A549 treated with DMSO at 1 μM for 4 hours (cell line): Measurements from ENCODE around the gene UGT1A8. TPM values are rescaled to one million over a fixed set of nuclear protein-coding genes. Genes with fewer than 3 reads are reported as not detected.

Experiments
- total RNA-seq: library from RNA; stranded (reverse); fragments of 200-300 nt; extraction: Qiagen RNA extraction; gene quantifications from 5 replicates; pipeline ENCODE4 v1.2.3, GENCODE V29; 2022; ENCODE audit warnings: low read depth

UGT1A8 gene
- 0.08 to 0.26 TPM in 2 of 5 replicates, not detected in the others for total RNA-seq

DNA sequence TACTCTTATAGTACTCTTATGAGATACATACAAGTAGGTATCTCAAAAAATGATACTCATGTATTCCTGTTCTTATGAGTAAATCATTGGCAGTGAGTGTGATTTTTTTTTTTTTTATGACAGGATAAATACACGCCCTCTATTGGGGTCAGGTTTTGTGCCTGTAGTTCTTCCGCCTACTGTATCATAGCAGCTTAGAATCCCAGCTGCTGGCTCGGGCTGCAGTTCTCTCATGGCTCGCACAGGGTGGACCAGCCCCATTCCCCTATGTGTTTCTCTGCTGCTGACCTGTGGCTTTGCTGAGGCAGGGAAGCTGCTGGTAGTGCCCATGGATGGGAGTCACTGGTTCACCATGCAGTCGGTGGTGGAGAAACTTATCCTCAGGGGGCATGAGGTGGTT is at the start of gene UGT1A8:
Gene UGT1A8 (plus strand): TSS at position 158 of the 400 bp plus-strand sequence. CDS start 75 bp downstream, at position 233.

GRCh38 chr2:233636306-233636705 is 18.9 kb downstream of the UGT1A8 start, which contains the start of gene UGT1A10:
Gene UGT1A10 (plus strand): TSS chr2:233636448. CDS start chr2:233636523, 75 bp downstream.

DNA sequence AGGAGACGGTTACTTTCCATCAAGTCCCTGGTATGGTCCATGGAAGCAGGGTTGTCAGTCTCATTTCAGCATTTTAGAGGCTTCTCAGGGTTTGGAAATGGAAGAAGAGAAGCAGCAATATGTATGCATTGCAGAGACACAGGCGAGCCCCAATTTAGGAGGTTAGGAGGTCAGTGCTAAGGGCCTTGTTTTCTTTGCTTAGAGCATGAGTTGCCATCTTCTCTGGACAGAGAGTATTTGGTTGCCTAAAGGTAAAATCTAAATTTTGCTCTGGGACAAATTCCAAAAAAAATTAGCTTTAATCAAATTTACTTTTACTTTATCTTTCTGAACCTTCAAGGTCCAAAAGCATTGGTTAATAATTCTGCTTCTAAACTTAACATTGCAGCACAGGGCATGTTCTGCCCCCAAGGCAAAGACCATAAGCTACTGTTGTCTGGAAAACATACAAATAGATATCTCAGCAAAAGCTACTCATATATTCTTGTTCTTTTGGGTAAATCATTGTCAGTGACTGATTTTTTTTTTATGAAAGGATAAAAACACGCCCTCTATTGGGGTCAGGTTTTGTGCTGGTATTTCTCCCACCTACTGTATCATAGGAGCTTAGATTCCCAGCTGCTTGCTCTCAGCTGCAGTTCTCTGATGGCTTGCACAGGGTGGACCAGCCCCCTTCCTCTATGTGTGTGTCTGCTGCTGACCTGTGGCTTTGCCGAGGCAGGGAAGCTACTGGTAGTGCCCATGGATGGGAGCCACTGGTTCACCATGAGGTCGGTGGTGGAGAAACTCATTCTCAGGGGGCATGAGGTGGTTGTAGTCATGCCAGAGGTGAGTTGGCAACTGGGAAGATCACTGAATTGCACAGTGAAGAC is 54.1 kb downstream of the UGT1A8 start, which contains the start of gene UGT1A9:
Gene UGT1A9 (plus strand): TSS at position 609 of the 872 bp plus-strand sequence. CDS start 37 bp downstream, at position 646.

GRCh38 chr2:233681521-233682099 is 64.2 kb downstream of the UGT1A8 start, which contains the start of gene UGT1A7:
Gene UGT1A7 (plus strand): TSS chr2:233681901. CDS start chr2:233681938, 37 bp downstream.

DNA sequence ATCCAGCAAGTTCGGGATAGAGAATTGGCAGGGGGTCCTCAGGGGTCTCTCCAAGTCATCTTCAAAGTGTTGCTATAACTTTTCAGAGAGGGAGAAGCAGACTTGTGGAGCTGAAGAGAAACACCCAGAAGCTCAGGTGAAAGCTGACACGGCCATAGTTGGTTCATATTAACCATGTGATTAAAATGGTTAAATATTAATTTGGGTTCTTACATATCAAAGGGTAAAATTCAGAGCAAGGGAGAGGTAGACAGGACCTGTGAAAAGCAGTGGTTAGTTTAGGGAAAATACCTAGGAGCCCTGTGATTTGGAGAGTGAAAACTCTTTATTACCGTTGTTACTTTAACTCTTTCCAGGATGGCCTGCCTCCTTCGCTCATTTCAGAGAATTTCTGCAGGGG is 75.2 kb downstream of the UGT1A8 start, which contains the start of gene UGT1A6:
Gene UGT1A6 (plus strand): TSS at position 243 of the 400 bp plus-strand sequence. CDS start 115 bp downstream, at position 358.

GRCh38 chr2:233712611-233713261 is 95.3 kb downstream of the UGT1A8 start, which contains the start of gene UGT1A5:
Gene UGT1A5 (plus strand): TSS chr2:233712907. CDS start chr2:233712992, 85 bp downstream.

GRCh38 chr2:233718552-233718951 is 101.1 kb downstream of the UGT1A8 start, which contains the start of gene UGT1A4:
Gene UGT1A4 (plus strand): TSS chr2:233718736. CDS start chr2:233718821, 85 bp downstream.

DNA sequence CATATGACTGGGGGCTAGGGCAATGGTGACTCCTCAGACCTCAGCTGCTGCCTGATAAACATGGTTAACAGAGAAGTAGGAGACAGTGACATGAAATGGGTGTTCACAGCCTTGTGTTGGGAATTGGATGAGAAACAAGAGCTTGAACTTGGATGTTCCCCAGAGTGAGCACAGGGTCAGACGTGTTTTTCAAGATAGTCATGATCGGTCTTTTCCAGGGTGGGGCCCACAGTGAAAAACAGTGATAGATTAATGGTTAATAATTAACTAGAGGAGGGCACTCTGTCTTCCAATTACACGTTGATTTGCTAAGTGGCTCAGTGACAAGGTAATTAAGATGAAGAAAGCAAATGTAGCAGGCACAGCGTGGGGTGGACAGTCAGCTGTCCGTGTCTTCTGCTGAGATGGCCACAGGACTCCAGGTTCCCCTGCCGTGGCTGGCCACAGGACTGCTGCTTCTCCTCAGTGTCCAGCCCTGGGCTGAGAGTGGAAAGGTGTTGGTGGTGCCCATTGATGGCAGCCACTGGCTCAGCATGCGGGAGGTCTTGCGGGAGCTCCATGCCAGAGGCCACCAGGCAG is 111.4 kb downstream of the UGT1A8 start, which contains the start of gene UGT1A3:
Gene UGT1A3 (plus strand): TSS at position 320 of the 579 bp plus-strand sequence. CDS start 85 bp downstream, at position 405.

DNA sequence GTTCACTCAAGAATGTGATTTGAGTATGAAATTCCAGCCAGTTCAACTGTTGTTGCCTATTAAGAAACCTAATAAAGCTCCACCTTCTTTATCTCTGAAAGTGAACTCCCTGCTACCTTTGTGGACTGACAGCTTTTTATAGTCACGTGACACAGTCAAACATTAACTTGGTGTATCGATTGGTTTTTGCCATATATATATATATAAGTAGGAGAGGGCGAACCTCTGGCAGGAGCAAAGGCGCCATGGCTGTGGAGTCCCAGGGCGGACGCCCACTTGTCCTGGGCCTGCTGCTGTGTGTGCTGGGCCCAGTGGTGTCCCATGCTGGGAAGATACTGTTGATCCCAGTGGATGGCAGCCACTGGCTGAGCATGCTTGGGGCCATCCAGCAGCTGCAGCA is 142.6 kb downstream of the UGT1A8 start, which contains the start of gene UGT1A1:
Gene UGT1A1 (plus strand): TSS at position 228 of the 400 bp plus-strand sequence. CDS start 18 bp downstream, at position 246.

GRCh38 chr2:233778030-233778429 is 160.6 kb downstream of the UGT1A8 start, which contains the start of gene MROH2A:
Gene MROH2A (plus strand): TSS chr2:233778330. CDS start chr2:233779359, 1,029 bp downstream.

Other genes with a start within 250 kb of the UGT1A8 start
- gene USP40, start 50.9 kb upstream of the UGT1A8 start, total RNA-seq: 18.7 to 27.9 TPM (median 24.8 TPM) in 5 replicates
- 0.05 to 0.26 TPM (median 0.10 TPM) in 3 of 5 replicates, not detected in the others for gene UGT1A10, start 18.8 kb downstream of the UGT1A8 start, total RNA-seq
- 3.7 to 6.5 TPM (median 4.9 TPM) in 5 replicates for gene UGT1A9, start 54.3 kb downstream of the UGT1A8 start, total RNA-seq
- gene UGT1A7, start 64.3 kb downstream of the UGT1A8 start, total RNA-seq: 3.6 to 6.6 TPM (median 4.5 TPM) in 5 replicates
- gene UGT1A6, start 75.3 kb downstream of the UGT1A8 start, total RNA-seq: 1.1 to 1.3 TPM (median 1.3 TPM) in 5 replicates
- 0.04 TPM in 1 of 5 replicates, not detected in the others for gene UGT1A5, start 95.3 kb downstream of the UGT1A8 start, total RNA-seq
- 0.07 TPM in 1 of 5 replicates, not detected in the others for gene UGT1A4, start 101.1 kb downstream of the UGT1A8 start, total RNA-seq
- gene UGT1A3, start 111.4 kb downstream of the UGT1A8 start, total RNA-seq: 0.06 to 0.16 TPM (median 0.13 TPM) in 4 of 5 replicates, not detected in the other
- gene UGT1A1, start 142.6 kb downstream of the UGT1A8 start, total RNA-seq: 0.68 to 0.96 TPM (median 0.88 TPM) in 5 replicates
- gene MROH2A, start 160.7 kb downstream of the UGT1A8 start, total RNA-seq: 0.14 to 0.32 TPM (median 0.20 TPM) in 5 replicates
- 86.1 to 88.2 TPM (median 87.1 TPM) in 5 replicates for gene HJURP, start 236.9 kb downstream of the UGT1A8 start, total RNA-seq